Measurements from ENCODE around the gene GNAZ.
"Not testable (repeated sequence)": the region's sequence is repeated elsewhere in the genome, so short reads cannot be mapped to it uniquely, and the experiment has no call there.

GNAZ gene

GRCh38 chr22:23044570-23044969, 25.7 kb upstream of the GNAZ start:
- no peak for DNase-seq (ENCODE audit: low spot score)

DNA sequence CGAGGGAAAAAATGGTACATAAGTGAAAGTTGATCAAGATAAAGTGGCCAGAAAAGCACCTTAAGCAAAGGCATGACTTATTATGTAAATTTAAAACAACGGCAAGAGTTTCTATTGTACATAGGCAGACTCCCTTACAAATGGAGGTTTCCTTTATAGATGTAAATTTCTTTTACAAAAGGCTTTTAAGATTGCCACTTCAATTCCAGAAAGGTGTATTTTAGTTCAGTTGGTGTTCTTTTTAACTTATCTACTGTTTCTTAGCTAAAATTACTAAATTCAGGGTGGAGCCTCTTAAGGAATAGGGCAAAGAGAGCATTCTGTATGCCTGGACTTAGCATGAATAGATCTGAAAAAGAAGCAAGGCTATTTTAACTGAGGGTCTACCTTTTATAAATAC, 24.9 kb upstream of the GNAZ start:
- no peak for DNase-seq (ENCODE audit: low spot score)

DNA sequence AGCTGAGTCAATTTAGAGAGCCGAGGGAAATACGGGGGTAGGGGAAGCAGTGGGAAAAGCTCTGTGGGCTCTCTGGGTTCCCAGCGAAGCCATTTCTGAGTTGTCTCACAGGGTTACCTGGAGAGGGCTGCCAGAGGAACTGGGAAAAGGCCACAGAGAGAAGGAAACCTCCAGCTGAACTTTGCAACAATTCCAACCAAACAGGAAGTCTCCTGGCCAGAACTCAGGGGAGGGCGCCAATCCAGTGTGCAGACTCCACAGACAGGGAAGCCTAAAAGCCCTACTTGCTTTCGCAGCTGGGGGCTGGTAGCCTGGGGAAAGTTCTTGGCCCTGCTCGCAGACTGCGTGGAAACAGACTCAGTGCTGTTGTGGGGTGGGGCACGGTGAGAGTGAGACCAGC, 23.1 kb upstream of the GNAZ start:
- no peak for DNase-seq (ENCODE audit: low spot score)

GRCh38 chr22:23047742-23048141, 22.6 kb upstream of the GNAZ start:
- DNase-seq (ENCODE audit: low spot score), result no peak

DNA sequence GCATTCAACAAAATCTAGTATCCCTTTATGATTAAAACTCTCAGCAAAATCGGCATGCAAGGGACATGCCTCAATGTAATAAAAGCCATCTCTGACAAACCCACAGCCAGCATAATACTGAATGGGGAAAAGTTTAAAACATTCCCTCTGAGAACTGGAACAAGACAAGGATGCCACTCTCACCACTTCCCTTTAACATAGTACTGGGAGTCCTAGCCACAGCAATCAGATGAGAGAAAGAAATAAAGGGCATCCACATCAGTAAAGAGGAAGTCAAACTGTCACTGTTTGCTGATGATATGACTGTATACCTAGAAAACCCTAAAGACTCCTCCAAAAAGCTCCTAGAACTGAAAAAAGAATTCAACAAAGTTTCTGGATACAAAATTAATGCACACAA, 19.8 kb upstream of the GNAZ start:
- DNase-seq (ENCODE audit: low spot score), result not testable (repeated sequence)

GRCh38 chr22:23053051-23053707, 17.1 kb upstream of the GNAZ start:
- DNase-seq (ENCODE audit: low spot score), result no peak

DNA sequence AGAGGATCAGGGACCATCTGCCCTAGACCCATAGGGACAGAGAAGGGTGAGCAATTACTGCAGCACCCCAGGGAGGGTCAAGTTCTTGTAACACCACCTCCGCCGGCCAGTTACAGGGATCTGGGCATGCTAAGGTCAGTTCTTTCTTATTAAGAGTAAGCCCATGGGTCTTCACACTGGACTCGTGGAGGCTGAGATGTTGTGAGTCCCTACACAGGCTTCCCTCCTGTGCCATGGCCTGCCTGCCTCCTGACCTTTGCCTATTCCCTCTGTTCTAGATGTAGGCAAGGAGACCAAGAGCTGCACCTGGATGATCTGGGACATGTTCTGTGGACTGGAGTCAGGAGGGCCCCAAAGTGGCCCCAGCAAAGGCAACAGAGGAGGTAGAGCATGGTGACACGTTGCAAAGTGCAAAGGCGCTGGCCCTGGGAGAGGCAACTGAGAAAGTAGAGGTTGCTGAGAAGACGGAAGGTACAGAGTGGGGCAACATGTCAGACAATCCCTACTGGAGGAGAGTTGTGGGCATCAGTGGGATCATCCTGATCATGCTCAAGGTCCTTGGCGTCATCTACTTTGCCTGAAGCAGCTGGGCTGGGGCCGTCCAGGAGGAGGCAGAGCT, 16.3 kb upstream of the GNAZ start:
- DNase-seq (ENCODE audit: low spot score), result no peak

DNA sequence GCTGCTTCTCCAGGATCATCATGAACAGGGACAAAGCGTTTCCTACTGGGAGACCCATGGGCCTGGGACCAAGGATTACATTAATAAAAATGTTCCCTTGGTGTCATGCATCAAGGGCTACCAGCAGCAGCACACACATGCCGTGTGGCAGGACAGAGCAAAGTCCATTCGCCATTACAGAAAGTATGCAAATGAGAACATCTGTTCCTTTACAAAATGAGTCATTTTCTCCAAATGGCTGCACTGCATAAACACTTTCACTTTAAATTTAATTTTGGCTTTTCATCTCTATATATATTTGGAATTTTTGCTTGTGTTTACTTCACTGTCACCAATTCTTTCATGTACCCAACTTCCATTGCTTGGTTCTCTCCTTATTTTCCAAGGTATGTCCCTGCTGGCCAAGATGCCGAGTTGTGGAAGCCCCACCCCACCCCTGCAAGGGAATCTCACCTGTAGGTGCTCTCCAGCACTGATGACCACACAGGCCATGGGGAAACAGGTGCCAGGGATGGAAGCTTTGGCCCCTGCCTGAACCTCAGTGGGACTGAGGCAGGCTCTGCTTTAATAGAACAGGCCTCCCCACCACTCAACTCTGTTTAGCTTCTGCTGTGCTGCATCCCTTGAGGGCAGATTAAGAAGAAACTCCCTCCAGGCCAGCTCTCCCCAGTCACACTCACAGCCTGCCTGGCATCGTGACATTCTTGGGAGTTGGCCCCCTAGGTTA, 15.6 kb upstream of the GNAZ start:
- no peak for DNase-seq (ENCODE audit: low spot score)

- DNase-seq (ENCODE audit: low spot score), result no peak
Observed at GRCh38 chr22:23055449-23056179, 14.7 kb upstream of the GNAZ start.

- DNase-seq (ENCODE audit: low spot score), result no peak
Observed at GRCh38 chr22:23057331-23057730, 13.0 kb upstream of the GNAZ start.

DNA sequence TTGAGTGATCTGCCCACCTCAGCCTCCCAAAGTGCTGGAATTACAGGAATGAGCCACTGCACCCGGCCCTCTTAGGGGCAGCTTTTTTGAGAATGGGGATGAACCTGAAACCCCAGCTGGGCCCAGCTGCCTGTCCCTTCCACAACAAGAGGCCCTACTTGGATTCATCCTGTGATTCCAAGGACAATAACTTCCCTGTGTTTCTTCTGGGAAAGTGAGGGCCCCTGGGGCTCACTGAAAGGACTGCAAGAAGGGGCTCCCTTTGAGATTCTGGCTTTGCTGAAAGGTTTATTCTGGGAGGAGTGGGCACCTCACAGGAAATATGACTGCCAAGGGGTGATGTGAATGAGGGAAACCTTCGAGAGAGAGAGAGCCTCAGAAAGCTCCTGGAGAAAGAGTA, 12.3 kb upstream of the GNAZ start:
- no peak for DNase-seq (ENCODE audit: low spot score)

DNA sequence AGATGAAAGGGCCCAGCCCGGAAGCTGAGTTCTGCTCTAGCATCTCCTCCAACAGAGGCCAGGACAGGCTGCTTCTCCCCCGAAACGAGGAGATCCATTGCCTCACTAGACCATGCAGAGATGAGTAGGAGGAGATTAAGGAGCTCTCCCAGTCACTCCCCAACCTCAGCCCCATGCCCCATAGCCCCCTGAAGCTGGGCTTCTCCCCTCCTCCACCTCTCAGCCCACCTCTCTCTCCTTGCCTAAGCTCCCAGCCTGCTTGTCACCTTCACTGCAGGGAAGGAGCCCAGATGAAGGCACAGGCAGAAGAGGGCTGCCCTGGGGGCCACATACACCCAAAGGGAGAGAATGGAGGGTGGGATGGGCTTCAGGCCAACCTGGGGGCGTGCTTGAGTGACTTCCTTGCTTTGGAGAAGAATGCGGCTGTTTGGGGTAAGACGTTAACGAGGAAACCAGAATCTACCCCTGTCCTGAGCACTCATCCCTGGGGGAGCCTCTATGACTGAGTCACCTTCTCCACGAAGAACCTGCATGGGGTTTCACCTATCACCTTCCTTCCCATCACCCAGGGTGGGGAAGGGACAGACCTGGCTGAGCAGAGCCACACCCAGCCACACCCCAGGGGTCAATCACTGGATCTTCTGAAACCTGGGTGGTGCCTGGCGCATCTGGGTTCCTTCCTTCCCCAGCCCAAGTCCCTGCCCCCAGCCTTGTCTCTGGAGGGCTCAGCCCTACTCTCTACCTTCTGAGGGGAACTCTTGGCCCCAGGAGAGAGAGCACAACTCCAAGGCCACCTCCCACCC, 11.6 kb upstream of the GNAZ start:
- no peak for DNase-seq (ENCODE audit: low spot score)

DNA sequence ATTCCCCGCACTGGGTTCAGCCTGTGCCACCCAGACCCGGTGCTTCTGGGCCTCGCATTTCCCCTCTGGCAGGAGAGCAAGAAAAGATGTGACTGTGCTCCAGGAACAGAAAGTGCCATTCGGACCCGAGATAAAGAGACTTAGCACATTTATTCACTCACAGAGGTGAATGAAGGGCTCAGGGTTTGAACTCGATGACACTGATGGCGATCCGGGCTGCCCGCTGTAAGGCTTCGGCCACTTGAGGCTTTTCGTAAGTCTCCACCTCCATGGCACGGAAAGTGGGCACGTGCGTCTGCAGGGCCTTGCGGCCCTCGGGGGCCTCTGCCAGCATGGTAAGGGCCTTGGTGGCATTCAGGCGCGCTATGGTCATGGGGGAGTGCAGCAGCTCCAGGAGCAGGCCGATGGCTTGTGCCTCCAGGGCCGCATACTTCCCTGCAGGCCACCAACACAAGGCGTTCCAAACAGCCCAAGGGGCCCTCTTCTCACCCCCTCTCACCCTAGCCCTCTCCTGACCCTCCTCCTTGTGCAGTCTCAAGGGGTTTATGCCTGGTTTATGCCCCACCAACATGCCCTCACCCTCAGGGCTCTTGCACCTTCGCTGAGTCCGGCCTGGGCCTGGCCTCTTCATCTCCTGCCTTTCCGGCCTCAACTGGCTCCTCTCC, 10.9 kb upstream of the GNAZ start:
- no peak for DNase-seq (ENCODE audit: low spot score)

DNA sequence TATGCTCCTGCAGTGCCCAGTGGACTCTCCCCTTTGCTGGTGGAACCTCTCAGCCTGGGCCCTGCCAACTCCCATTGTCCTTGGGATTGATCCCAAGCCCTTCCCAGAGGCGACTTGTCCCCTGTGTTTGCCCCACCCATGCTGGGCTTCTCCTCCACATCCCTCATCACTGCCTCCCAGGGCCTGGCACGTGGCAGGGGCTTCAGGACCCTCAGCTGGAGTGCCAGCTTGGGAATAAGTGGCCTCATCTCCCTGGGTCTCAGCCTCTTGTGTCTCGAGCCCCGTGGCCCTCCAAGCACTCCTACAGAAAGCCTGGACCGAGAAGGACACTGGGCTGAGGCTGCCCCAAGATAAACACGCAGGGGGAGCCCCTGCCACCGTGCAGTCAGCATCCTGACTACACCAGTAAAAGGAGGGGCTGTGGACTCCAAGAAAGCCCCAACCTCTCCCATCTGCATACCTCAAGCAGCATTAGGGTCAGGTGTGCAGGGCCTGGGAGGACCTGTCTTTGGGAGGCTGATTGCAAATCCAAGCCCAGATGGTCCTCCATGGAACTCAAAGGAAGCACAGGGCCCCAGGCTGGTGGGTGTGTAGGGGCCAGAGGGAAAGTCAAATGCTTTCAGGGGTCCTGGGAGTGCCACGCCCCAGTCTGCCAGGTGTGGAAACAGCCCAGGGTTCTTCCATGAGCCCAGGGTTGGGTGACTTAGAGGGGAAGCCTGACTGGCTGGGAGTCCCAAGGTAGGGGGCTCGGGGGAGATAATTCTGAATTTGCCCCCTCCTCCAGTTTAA, 9.5 kb upstream of the GNAZ start:
- DNase-seq (ENCODE audit: low spot score), result no peak

GRCh38 chr22:23061471-23062280, 8.6 kb upstream of the GNAZ start:
- DNase-seq (ENCODE audit: low spot score), result no peak

- DNase-seq (ENCODE audit: low spot score), result no peak
Observed at GRCh38 chr22:23062616-23063538, 7.4 kb upstream of the GNAZ start.

GRCh38 chr22:23063539-23064380, 6.6 kb upstream of the GNAZ start:
- no peak for DNase-seq (ENCODE audit: low spot score)

All from kidney capillary endothelial cell (primary cell).